NCI-H2107 treated with DMSO at 0.1 percent for 48 hours (cell line): ENCODE results near the gene CCL19.

Source experiments
- DNase-seq: peaks from one replicate; lab custom pipeline; 2025; ENCODE audit not compliant: unreplicated experiment; lab: John Stamatoyannopoulos, UW

CCL19 gene

GRCh38 chr9:34701023-34701768, 10.1 kb upstream of the CCL19 start:
- peak; percentile 13 for DNase-seq

GRCh38 chr9:34694811-34695210, 3.7 kb upstream of the CCL19 start:
- no peak for DNase-seq

- DNase-seq = no peak
Observed at GRCh38 chr9:34693560-34693959, 2.5 kb upstream of the CCL19 start.

GRCh38 chr9:34691936-34692315, 850 bp upstream of the CCL19 start:
- DNase-seq = no peak

GRCh38 chr9:34689512-34689911, 1.6 kb downstream of the CCL19 start:
- DNase-seq = no peak

GRCh38 chr9:34689116-34689470, 2.0 kb downstream of the CCL19 start:
- DNase-seq = peak; percentile 74

- DNase-seq = no peak
Observed at GRCh38 chr9:34688329-34689115, 2.6 kb downstream of the CCL19 start.

- DNase-seq = no peak
Observed at GRCh38 chr9:34687276-34688030, 3.6 kb downstream of the CCL19 start.

- DNase-seq = no peak
Observed at GRCh38 chr9:34686732-34687131, 4.3 kb downstream of the CCL19 start.

- DNase-seq = no peak
Observed at GRCh38 chr9:34686231-34686630, 4.8 kb downstream of the CCL19 start.

- no peak for DNase-seq
Observed at GRCh38 chr9:34685591-34685990, 5.5 kb downstream of the CCL19 start.

- no peak for DNase-seq
Observed at GRCh38 chr9:34684816-34685215, 6.3 kb downstream of the CCL19 start.

GRCh38 chr9:34684145-34684544, 6.9 kb downstream of the CCL19 start:
- no peak for DNase-seq

- DNase-seq = no peak
Observed at GRCh38 chr9:34675869-34676268, 15.2 kb downstream of the CCL19 start.

GRCh38 chr9:34675048-34675714, 15.9 kb downstream of the CCL19 start:
- peak; percentile 81 for DNase-seq

GRCh38 chr9:34674440-34674839, 16.6 kb downstream of the CCL19 start:
- DNase-seq = no peak

- DNase-seq = no peak
Observed at GRCh38 chr9:34671307-34671706, 19.8 kb downstream of the CCL19 start.

GRCh38 chr9:34669809-34670562, 21.1 kb downstream of the CCL19 start:
- DNase-seq = no peak

GRCh38 chr9:34665381-34666250, 25.5 kb downstream of the CCL19 start:
- DNase-seq = peak; percentile 86

GRCh38 chr9:34665067-34665380, 26.1 kb downstream of the CCL19 start:
- DNase-seq = no peak
